ENCODE data around the gene SLC28A3. TPM values are rescaled to one million over a fixed set of nuclear protein-coding genes. Genes with fewer than 3 reads are reported as not detected.

The SLC28A3 gene
- total RNA-seq, 1 experiment from 2014 or later: not detected

- Histone ChIP-seq H3K9me3 (ENCODE audit: control insufficient read depth, insufficient read depth, low read depth, low read length) (no peaks in the 10 kb centered on the region), H3K4me3 (ENCODE audit: low read depth in 2 of 2, low read length in 2 of 2) (no peak overlapping the region), H3K4me1 (ENCODE audit: control insufficient read depth, insufficient read depth, low read length) (no peaks in the 10 kb centered on the region), H3K27ac (ENCODE audit: low read length) (no peak overlapping the region), H3K36me3 (ENCODE audit: control insufficient read depth, insufficient read depth, low read length) (no peaks in the 10 kb centered on the region), H3K27me3 (ENCODE audit: control insufficient read depth, insufficient read depth, low read length) (no peaks in the 10 kb centered on the region; the same call in 1 of the 2 replicates)
- in situ Hi-C loops (cut with HindIII; ENCODE audit: low pct_unique_long_range_greater_than_20kb, low sequenced_read_pairs): no loop called here
- TF ChIP-seq TCF7L2 (IDR thresholded peaks at IDR 0.05; ENCODE audit: low read depth, low read length) (no peak), SIN3A (IDR thresholded peaks at IDR 0.05; ENCODE audit: borderline replicate concordance, insufficient read depth, low read depth, low read length) (no peak), POLR2AphosphoS5 (IDR thresholded peaks at IDR 0.05; ENCODE audit: low read depth, low read length) (no peak), REST (IDR thresholded peaks at IDR 0.05; ENCODE audit: insufficient read depth in 1 of 2, low read depth in 2 of 2, low read length in 1 of 2) (no peak), CTCF (IDR thresholded peaks at IDR 0.05) (no peak)
- no peak for ATAC-seq
- no peak for DNase-seq (ENCODE audit: low read depth, low spot score)
- no TSS peak for BruUV-seq (replicated peaks)
- ChIA-PET CTCF (no interaction called here), POLR2A (no interaction called here)
- intact Hi-C loops (cut with micrococcal nuclease; ENCODE audit: unreplicated experiment): no loop called here
These were observed 88.6 kb downstream of the SLC28A3 start for GRCh38 chr9:84251921-84252320.

GRCh38 chr9:84241817-84242373 is 98.7 kb downstream of the SLC28A3 start:
- no TSS peak for BruUV-seq (replicated peaks)
- intact Hi-C loops (cut with micrococcal nuclease; ENCODE audit: unreplicated experiment): no loop called here
- TF ChIP-seq REST (IDR thresholded peaks at IDR 0.05; ENCODE audit: insufficient read depth in 1 of 2, low read depth in 2 of 2, low read length in 1 of 2): no peak
- TF ChIP-seq POLR2AphosphoS5 (IDR thresholded peaks at IDR 0.05; ENCODE audit: low read depth, low read length): no peak
- TF ChIP-seq CTCF (IDR thresholded peaks at IDR 0.05): no peak
- no peak for TF ChIP-seq TCF7L2 (IDR thresholded peaks at IDR 0.05; ENCODE audit: low read depth, low read length)
- no peak for TF ChIP-seq SIN3A (IDR thresholded peaks at IDR 0.05; ENCODE audit: borderline replicate concordance, insufficient read depth, low read depth, low read length)
- Histone ChIP-seq H3K4me3 (ENCODE audit: low read depth in 2 of 2, low read length in 2 of 2) (no peak overlapping the region), H3K27me3 (ENCODE audit: control insufficient read depth, insufficient read depth, low read length) (no peaks in the 10 kb centered on the region), H3K9me3 (ENCODE audit: control insufficient read depth, insufficient read depth, low read depth, low read length) (no peaks in the 10 kb centered on the region), H3K4me1 (ENCODE audit: control insufficient read depth, insufficient read depth, low read length) (no peaks in the 10 kb centered on the region), H3K27ac (ENCODE audit: low read length) (no peak overlapping the region), H3K36me3 (ENCODE audit: control insufficient read depth, insufficient read depth, low read length) (no peaks in the 10 kb centered on the region)
- ChIA-PET CTCF (no interaction called here), POLR2A (no interaction called here)
- no peak for ATAC-seq
- in situ Hi-C loops (cut with HindIII; ENCODE audit: low pct_unique_long_range_greater_than_20kb, low sequenced_read_pairs): no loop called here
- no peak for DNase-seq (ENCODE audit: low read depth, low spot score)
